ENCODE measurements around the gene CNTROB. TPM values are rescaled to one million over a fixed set of nuclear protein-coding genes. Genes with fewer than 3 reads are reported as not detected.

CNTROB gene
- total RNA-seq, 1 experiment from 2014 or later = 30.1 TPM

DNA sequence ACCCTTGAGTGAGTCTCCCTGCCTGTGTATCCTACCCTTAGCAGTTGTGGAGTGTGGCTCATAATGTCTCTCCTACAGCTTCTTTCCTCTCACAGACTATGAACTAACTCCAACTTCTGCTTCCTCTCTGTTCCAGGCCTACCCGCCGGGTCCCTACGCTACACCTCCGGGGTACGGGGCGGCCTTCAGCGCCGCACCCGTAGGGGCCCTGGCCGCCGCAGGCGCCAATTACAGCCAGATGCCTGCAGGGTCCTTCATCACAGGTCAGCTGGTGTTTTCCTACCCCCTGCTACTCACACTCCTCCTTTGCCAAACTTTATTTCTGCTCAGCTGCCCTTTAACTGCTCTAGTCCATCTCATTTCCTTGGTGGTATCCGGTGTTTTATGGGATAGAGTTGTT lies 21.3 kb upstream of the CNTROB start:
- no peaks in the 10 kb centered on the region for H3K79me1 ChIP-seq (ENCODE audit: insufficient read depth, low read depth, low read length, poor library complexity, severe bottlenecking)
- no peak overlapping the region for H2BK5ac ChIP-seq (ENCODE audit: insufficient read length, low read length)
- no peak overlapping the region for H3K23ac ChIP-seq (ENCODE audit: insufficient read length, low read depth, low read length)
- no CpG with 5 or more reads among the region's 13 CpGs for WGBS (ENCODE audit: extremely low coverage, insufficient read length, low lambda C conversion rate)
- no peak overlapping the region for H3K27ac ChIP-seq (ENCODE audit: insufficient read length, low read depth, low read length)
- Mint-ChIP-seq H3K9me3 (no peaks in the 10 kb centered on the region), H3K36me3 (ENCODE audit: insufficient read depth in 1 of 3, low read depth in 3 of 3) (peaks cover 0 to 36% (median 10%) of the 10 kb centered on the region in 3 experiments; a peak in 5 of 7 replicates), H3K27me3 (ENCODE audit: low read depth) (peaks cover 17% of the 10 kb centered on the region), H3K4me1 (peaks cover 8% of the 10 kb centered on the region in 2 experiments), H3K4me3 (no peak overlapping the region), H3K27ac (no peak overlapping the region)
- no peaks in the 10 kb centered on the region for H3K9me3 ChIP-seq (ENCODE audit: control insufficient read depth, low read depth, low read length)
- no peak overlapping the region for H4K5ac ChIP-seq (ENCODE audit: insufficient read length, low read depth, low read length)
- H2AFZ ChIP-seq (ENCODE audit: low read length) = no peak overlapping the region
- H3K56ac ChIP-seq (ENCODE audit: insufficient read length, low read depth, low read length) = no peak overlapping the region
- H4K20me1 ChIP-seq (ENCODE audit: control insufficient read depth, insufficient read depth, insufficient read length) = no peaks in the 10 kb centered on the region
- H4K91ac ChIP-seq (ENCODE audit: insufficient read length, low read depth, low read length) = no peak overlapping the region
- TF ChIP-seq, protein P1, sequence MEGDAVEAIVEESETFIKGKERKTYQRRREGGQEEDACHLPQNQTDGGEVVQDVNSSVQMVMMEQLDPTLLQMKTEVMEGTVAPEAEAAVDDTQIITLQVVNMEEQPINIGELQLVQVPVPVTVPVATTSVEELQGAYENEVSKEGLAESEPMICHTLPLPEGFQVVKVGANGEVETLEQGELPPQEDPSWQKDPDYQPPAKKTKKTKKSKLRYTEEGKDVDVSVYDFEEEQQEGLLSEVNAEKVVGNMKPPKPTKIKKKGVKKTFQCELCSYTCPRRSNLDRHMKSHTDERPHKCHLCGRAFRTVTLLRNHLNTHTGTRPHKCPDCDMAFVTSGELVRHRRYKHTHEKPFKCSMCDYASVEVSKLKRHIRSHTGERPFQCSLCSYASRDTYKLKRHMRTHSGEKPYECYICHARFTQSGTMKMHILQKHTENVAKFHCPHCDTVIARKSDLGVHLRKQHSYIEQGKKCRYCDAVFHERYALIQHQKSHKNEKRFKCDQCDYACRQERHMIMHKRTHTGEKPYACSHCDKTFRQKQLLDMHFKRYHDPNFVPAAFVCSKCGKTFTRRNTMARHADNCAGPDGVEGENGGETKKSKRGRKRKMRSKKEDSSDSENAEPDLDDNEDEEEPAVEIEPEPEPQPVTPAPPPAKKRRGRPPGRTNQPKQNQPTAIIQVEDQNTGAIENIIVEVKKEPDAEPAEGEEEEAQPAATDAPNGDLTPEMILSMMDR (conservative IDR thresholded peaks at IDR 0.05) = no peak
- no peak overlapping the region for H3K4me2 ChIP-seq (ENCODE audit: insufficient read depth, insufficient read length, low read length)
- H2AK5ac ChIP-seq (ENCODE audit: insufficient read length, low read length) = no peak overlapping the region
- no peak overlapping the region for H3K4ac ChIP-seq (ENCODE audit: low read depth, low read length)
- peaks cover 7% of the 10 kb centered on the region for H3K23me2 ChIP-seq (ENCODE audit: insufficient read length, low read depth, low read length, poor library complexity, severe bottlenecking)
- H3T11ph ChIP-seq (ENCODE audit: low read length) = no peak overlapping the region
- H3K4me1 ChIP-seq (ENCODE audit: insufficient read depth, low read length) = no peaks in the 10 kb centered on the region
- peaks cover 6% of the 10 kb centered on the region for H3K27me3 ChIP-seq (ENCODE audit: insufficient read depth, low read length)
- H4K8ac ChIP-seq (replicated peaks; ENCODE audit: insufficient read length, low read depth, low read length) = no peak overlapping the region
- no peak for DNase-seq
- no peak overlapping the region for H3K14ac ChIP-seq (ENCODE audit: insufficient read depth, low read length)
- no peak overlapping the region for H2BK120ac ChIP-seq (ENCODE audit: low read depth, low read length, poor library complexity, severe bottlenecking)
- no peaks in the 10 kb centered on the region for H3K79me2 ChIP-seq (ENCODE audit: insufficient read depth, low read length)
- H2BK20ac ChIP-seq (ENCODE audit: low read depth, low read length, poor library complexity, severe bottlenecking) = no peak overlapping the region
- no peak overlapping the region for H2BK12ac ChIP-seq (ENCODE audit: insufficient read length, low read depth, low read length)
- H3K9ac ChIP-seq (ENCODE audit: extremely low read depth, insufficient read length, low read length) = no peak overlapping the region
- H2BK15ac ChIP-seq (ENCODE audit: low read depth, low read length) = no peak overlapping the region
- no peak overlapping the region for H3K18ac ChIP-seq (ENCODE audit: insufficient read length, low read depth, low read length)

Measured in H9 (cell line).